PFSK-1 (cell line): Measurements from ENCODE around the gene PRKRIP1.

Source experiments
- POLR2AphosphoS5 ChIP-seq: IDR thresholded peaks from 2 replicates; pipeline ENCODE4 v1.6.1; 2012; ENCODE audit warnings: low read depth, mild to moderate bottlenecking, control low read depth, low read length, moderate library complexity
- SIN3A ChIP-seq: IDR thresholded peaks from 2 replicates; pipeline ENCODE4 v1.6.1; 2012; ENCODE audit warnings: mild to moderate bottlenecking, low read length, moderate library complexity, borderline replicate concordance; ENCODE audit not compliant: insufficient read depth
- TAF1 ChIP-seq: IDR thresholded peaks from 2 replicates; pipeline ENCODE4 v1.6.1; 2012; ENCODE audit warnings: low read length, control low read depth, borderline replicate concordance; ENCODE audit not compliant: insufficient read depth

GRCh38 chr7:102434039-102434486 lies 37.9 kb downstream of the PRKRIP1 start:
- no peak for TF ChIP-seq TAF1
- no peak for TF ChIP-seq SIN3A
- TF ChIP-seq POLR2AphosphoS5, result no peak
